HCT116 (cell line): ENCODE measurements around the gene MDFIC. TPM values are rescaled to one million over a fixed set of nuclear protein-coding genes. Genes with fewer than 3 reads are reported as not detected.

Source experiments
- ATAC-seq: fragments of 200-7000 bp; cut with Tn5 transposase; 2 replicates; pipeline ENCODE4 v1.9.1; 2020; ENCODE audit warnings: mild to moderate bottlenecking, moderate library complexity
- Bru-seq: library from RNA; stranded (reverse); fragments of 400-500 nt; gene quantifications from one replicate; lab custom pipeline; 2021; lab: Mats Ljungman, UMichigan
- BruChase-seq, 2 experiments: library from RNA; stranded (reverse); fragments of 400-500 nt; gene quantifications; one replicate each; lab custom pipeline; 2021; lab: Mats Ljungman, UMichigan
- BruUV-seq: library from RNA; stranded (reverse); fragments of 400-500 nt; replicated peaks from 2 replicates; lab custom pipeline; 2021; lab: Mats Ljungman, UMichigan
- CTCF ChIA-PET: fragments of 300-600 bp; sonication (Branson Sonifier 250); formaldehyde crosslinking; loops from one replicate; lab custom pipeline; 2021; ENCODE audit warnings: antibody characterized with exemption; lab: Charles Lee
- POLR2A ChIA-PET: fragments of 300-600, 350-600 bp; sonication (Branson Sonifier 250); formaldehyde crosslinking; loops from one replicate; lab custom pipeline; 2021; ENCODE audit warnings: antibody characterized with exemption; lab: Charles Lee
- RAD21 ChIA-PET, 2 experiments: fragments of 300-600 bp; sonication (Branson Sonifier 250); formaldehyde crosslinking; loops; one replicate each; lab custom pipeline; 2023; ENCODE audit warnings: low total read pairs in 2 of 2; ENCODE audit not compliant: uncharacterized antibody in 2 of 2, unreplicated experiment in 2 of 2, low non-redundant PET in 1 of 2; lab: Charles Lee
- DNase-seq: peaks from one replicate; pipeline ENCODE4 v3.0.0-alpha.2; 2010; ENCODE audit warnings: low read depth, low spot score
- H2AFZ ChIP-seq: fragments of 200-600 bp; shearing (Covaris generic), sonication (generic); 2 replicates; pipeline ENCODE4 v1.6.1; 2017; ENCODE audit warnings: low read depth, mixed run types, mixed read lengths, antibody characterized with exemption, low read length; ENCODE audit not compliant: poor library complexity, severe bottlenecking
- H3K27ac ChIP-seq: 2 replicates; pipeline ENCODE4 v1.5.1; 2012; ENCODE audit warnings: low read depth, low read length
- H3K27me3 ChIP-seq: fragments of 200-600 bp; sonication (generic); 2 replicates; pipeline ENCODE4 v1.6.1; 2016; ENCODE audit warnings: mixed run types, low read length, mixed read lengths; ENCODE audit not compliant: insufficient read depth
- H3K36me3 ChIP-seq, 2 experiments: fragments of 200-500 bp in 1 of 2; fragments of 200-600 bp in 1 of 2; sonication (Bioruptor generic) in 1 of 2; sonication (generic) in 1 of 2; 2 replicates each; pipeline versions ENCODE4 v1.5.1 to v1.6.1; 2014 to 2016; ENCODE audit warnings: low read length in 2 of 2, inconsistent platforms in 1 of 2, mixed read lengths in 1 of 2, mixed run types in 1 of 2; ENCODE audit not compliant: insufficient read depth in 2 of 2, control insufficient read depth in 1 of 2
- H3K4me1 ChIP-seq, 2 experiments: fragments of 200-600 bp in 1 of 2; sonication (generic) in 1 of 2; 2 replicates each; pipeline versions ENCODE4 v1.5.1 to v1.6.1; 2012 to 2017; ENCODE audit warnings: low read length in 2 of 2, inconsistent platforms in 1 of 2, mild to moderate bottlenecking in 1 of 2, mixed read lengths in 1 of 2, mixed run types in 1 of 2, moderate library complexity in 1 of 2; ENCODE audit not compliant: insufficient read depth in 2 of 2, control insufficient read depth in 1 of 2
- H3K4me2 ChIP-seq: fragments of 200-600 bp; sonication (generic); 2 replicates; pipeline ENCODE4 v1.6.1; 2017; ENCODE audit warnings: mixed run types, low read length, mixed read lengths
- H3K4me3 ChIP-seq, 2 experiments: fragments of 200-600 bp in 1 of 2; sonication (generic) in 1 of 2; replicated peaks in 1 of 2; 2 replicates each; pipeline ENCODE4 v1.5.1; 2011 to 2016; ENCODE audit warnings: low read length in 2 of 2, control low read depth in 1 of 2, low read depth in 1 of 2, mild to moderate bottlenecking in 1 of 2, mixed read lengths in 1 of 2, mixed run types in 1 of 2
- H3K79me2 ChIP-seq: fragments of 200-600 bp; sonication (generic); 2 replicates; pipeline ENCODE4 v1.6.1; 2017; ENCODE audit warnings: mild to moderate bottlenecking, mixed run types, low read length, moderate library complexity, mixed read lengths; ENCODE audit not compliant: insufficient read depth
- H3K9ac ChIP-seq: fragments of 200-600 bp; sonication (generic); 2 replicates; pipeline ENCODE4 v1.6.1; 2016; ENCODE audit warnings: low read length, mixed read lengths
- H3K9me2 ChIP-seq: fragments of 200-600 bp; sonication (generic), shearing (Covaris generic); 2 replicates; pipeline ENCODE4 v1.6.1; 2017; ENCODE audit warnings: mixed run types, mild to moderate bottlenecking, moderate library complexity; ENCODE audit not compliant: insufficient read depth
- H3K9me3 ChIP-seq, 2 experiments: fragments of 200-500 bp in 1 of 2; fragments of 200-600 bp in 1 of 2; sonication (Bioruptor generic) in 1 of 2; sonication (generic) in 1 of 2; 2 replicates each; pipeline ENCODE4 v1.6.1; 2014 to 2017; ENCODE audit warnings: low read length in 2 of 2, mixed read lengths in 2 of 2, inconsistent platforms in 1 of 2, low read depth in 1 of 2, mild to moderate bottlenecking in 1 of 2, mixed run types in 1 of 2, moderate library complexity in 1 of 2; ENCODE audit not compliant: control insufficient read depth in 1 of 2, insufficient read depth in 1 of 2
- H4K20me1 ChIP-seq: fragments of 200-600 bp; sonication (generic), shearing (Covaris generic); 2 replicates; pipeline ENCODE4 v1.6.1; 2017; ENCODE audit warnings: mixed run types, mild to moderate bottlenecking, moderate library complexity; ENCODE audit not compliant: insufficient read depth
- EGR1 ChIP-seq: IDR thresholded peaks from 2 replicates; pipeline ENCODE4 v1.6.1; 2012; ENCODE audit warnings: low read depth
- FOSL1 ChIP-seq: IDR thresholded peaks from 2 replicates; pipeline ENCODE4 v1.6.1; 2012; ENCODE audit warnings: low read depth
- JUND ChIP-seq: IDR thresholded peaks from 2 replicates; pipeline ENCODE4 v1.6.1; 2012
- POLR2A ChIP-seq: IDR thresholded peaks from 2 replicates; pipeline ENCODE4 v1.7.0; 2011; ENCODE audit warnings: borderline replicate concordance; ENCODE audit not compliant: insufficient read depth, insufficient read length; ENCODE audit errors: extremely low read depth
- SIN3A ChIP-seq: IDR thresholded peaks from 2 replicates; pipeline ENCODE4 v1.6.1; 2012; ENCODE audit warnings: low read depth
- SRF ChIP-seq: IDR thresholded peaks from 2 replicates; pipeline ENCODE4 v1.6.1; 2012; ENCODE audit warnings: low read depth
- ZFX ChIP-seq: fragments of 450-650 bp; IDR thresholded peaks from 2 replicates; pipeline ENCODE4 v1.6.1; 2017
- intact Hi-C: fragments of 100-400 bp; cut with micrococcal nuclease; formaldehyde crosslinking; loops from 2 replicates; pipeline ENCODE4 v1.10.0; 2022
- long read RNA-seq: library from polyadenylated mRNA; unstranded; transcript quantifications from one replicate; pipeline ENCODE4 v2.0.0, GENCODE V29; 2021; ENCODE audit not compliant: unreplicated experiment
- polyA plus RNA-seq: library from polyadenylated mRNA; unstranded; fragments of >200 nt; gene quantifications from 2 replicates; pipeline ENCODE4 v1.2.1, GENCODE V29; 2012; ENCODE audit warnings: missing spikeins
- total RNA-seq: library from RNA; stranded (reverse); gene quantifications from one replicate; pipeline ENCODE4 v1.2.1, GENCODE V29; 2021; ENCODE audit not compliant: unreplicated experiment
- TF ChIP-seq, protein P1 (sequence below): IDR thresholded peaks from 2 replicates; pipeline ENCODE4 v1.6.1; 2012
- TF ChIP-seq, protein P2 (sequence below): IDR thresholded peaks from 2 replicates; pipeline ENCODE4 v1.6.1; 2011; ENCODE audit warnings: mild to moderate bottlenecking, low read length, moderate library complexity; ENCODE audit not compliant: insufficient replicate concordance; ENCODE audit errors: extremely low read depth
- TF ChIP-seq, protein P3 (sequence below), 3 experiments: fragments of 200-600 bp in 1 of 3; sonication (generic) in 1 of 3; IDR thresholded peaks in 2 of 3; conservative IDR thresholded peaks in 1 of 3; 2 replicates each; pipeline ENCODE4 v1.5.1; 2012 to 2017; ENCODE audit warnings: low read depth in 2 of 3, low read length in 2 of 3, antibody characterized with exemption in 1 of 3, borderline replicate concordance in 1 of 3, control low read depth in 1 of 3, mild to moderate bottlenecking in 1 of 3, mixed read lengths in 1 of 3, mixed run types in 1 of 3, moderate library complexity in 1 of 3; ENCODE audit not compliant: insufficient read depth in 1 of 3

Gene MDFIC, protein sequence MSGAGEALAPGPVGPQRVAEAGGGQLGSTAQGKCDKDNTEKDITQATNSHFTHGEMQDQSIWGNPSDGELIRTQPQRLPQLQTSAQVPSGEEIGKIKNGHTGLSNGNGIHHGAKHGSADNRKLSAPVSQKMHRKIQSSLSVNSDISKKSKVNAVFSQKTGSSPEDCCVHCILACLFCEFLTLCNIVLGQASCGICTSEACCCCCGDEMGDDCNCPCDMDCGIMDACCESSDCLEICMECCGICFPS
- total RNA-seq (8.3 TPM), Bru-seq, nascent RNA (percentile 50 among the genes with signal in this experiment), BruChase-seq, experiment 1, labeled RNA remaining after a 6-hour chase (percentile 48 among the genes with signal in this experiment), BruChase-seq, experiment 2, labeled RNA remaining after a 2-hour chase (percentile 43 among the genes with signal in this experiment)
- 6.9 and 7.0 TPM in 2 replicates for polyA plus RNA-seq
- long read RNA-seq, full-length matches to known transcripts = 15 of 29 reads
- long read RNA-seq, partial matches to known transcripts = 5 of 29 reads
- long read RNA-seq, other reads (novel, unspliced or antisense) = 9 of 29 reads

DNA sequence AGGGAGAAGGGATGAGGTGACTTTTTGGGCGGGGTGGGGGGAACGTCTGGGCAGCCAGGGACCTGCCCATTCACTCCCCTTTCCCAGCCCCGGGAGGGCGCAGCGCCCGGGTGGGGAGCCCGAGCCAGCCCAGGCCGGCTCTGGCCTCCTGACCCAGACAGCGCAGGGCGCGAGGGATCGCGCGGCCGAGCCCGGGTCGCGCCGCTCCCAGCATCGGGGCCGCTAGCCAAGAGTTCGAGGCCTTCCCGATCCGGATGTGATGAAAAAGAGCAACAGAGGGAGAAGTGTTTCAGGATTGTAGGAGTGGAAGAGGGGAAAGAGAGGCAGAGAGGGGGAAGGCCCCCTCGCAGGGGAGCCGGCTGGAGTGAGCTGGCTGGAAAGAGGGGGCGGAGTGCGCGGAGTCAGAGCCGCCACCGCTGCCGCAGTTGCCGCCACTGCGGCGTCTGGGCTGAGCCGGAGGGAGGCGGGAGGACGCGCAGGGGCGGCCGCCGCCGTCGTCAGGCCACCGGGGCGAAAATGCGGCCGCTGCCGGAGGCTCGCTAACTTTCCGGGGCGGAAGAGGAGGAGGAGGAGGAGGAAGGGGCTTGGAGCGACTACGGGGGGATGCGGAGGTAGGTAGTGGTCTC is at the start of gene MDFIC:
Gene MDFIC (plus strand): TSS at position 69 of the 626 bp plus-strand sequence. CDS start 940 bp downstream, outside the sequence.
- Histone ChIP-seq H3K27ac (peak within 1 kb of the TSS; percentile 50; the same call in 1 of the 2 replicates), H2AFZ (peak within 1 kb of the TSS; percentile 79), H3K27me3 (no peaks in the 10 kb centered on the region), H3K79me2 (no peaks in the 10 kb centered on the region), H4K20me1 (no peaks in the 10 kb centered on the region), H3K9ac (peak within 1 kb of the TSS; percentile 65), H3K9me2 (no peaks in the 10 kb centered on the region), H3K4me1 (peaks cover 0 to 9% of the 10 kb centered on the region in 2 experiments; a peak in 2 of 4 replicates), H3K36me3 (no peaks in the 10 kb centered on the region), H3K4me2 (peak within 1 kb of the TSS; percentile 74), H3K9me3 (no peaks in the 10 kb centered on the region), H3K4me3 (peak within 1 kb of the TSS; percentile 52 to 61)
- ATAC-seq (peak; percentile 79), DNase-seq (no peak)
- TF ChIP-seq POLR2A (peak; percentile 22), JUND (no peak), FOSL1 (no peak), SIN3A (no peak), EGR1 (peak; percentile 47; the same call in 1 of the 2 replicates), ZFX (peak; percentile 22; the same call in 1 of the 2 replicates), SRF (no peak)
- TF ChIP-seq, protein P1, sequence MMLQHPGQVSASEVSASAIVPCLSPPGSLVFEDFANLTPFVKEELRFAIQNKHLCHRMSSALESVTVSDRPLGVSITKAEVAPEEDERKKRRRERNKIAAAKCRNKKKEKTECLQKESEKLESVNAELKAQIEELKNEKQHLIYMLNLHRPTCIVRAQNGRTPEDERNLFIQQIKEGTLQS = no peak
- TF ChIP-seq, protein P2, sequence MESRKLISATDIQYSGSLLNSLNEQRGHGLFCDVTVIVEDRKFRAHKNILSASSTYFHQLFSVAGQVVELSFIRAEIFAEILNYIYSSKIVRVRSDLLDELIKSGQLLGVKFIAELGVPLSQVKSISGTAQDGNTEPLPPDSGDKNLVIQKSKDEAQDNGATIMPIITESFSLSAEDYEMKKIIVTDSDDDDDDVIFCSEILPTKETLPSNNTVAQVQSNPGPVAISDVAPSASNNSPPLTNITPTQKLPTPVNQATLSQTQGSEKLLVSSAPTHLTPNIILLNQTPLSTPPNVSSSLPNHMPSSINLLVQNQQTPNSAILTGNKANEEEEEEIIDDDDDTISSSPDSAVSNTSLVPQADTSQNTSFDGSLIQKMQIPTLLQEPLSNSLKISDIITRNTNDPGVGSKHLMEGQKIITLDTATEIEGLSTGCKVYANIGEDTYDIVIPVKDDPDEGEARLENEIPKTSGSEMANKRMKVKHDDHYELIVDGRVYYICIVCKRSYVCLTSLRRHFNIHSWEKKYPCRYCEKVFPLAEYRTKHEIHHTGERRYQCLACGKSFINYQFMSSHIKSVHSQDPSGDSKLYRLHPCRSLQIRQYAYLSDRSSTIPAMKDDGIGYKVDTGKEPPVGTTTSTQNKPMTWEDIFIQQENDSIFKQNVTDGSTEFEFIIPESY = no peak
- TF ChIP-seq, protein P3, sequence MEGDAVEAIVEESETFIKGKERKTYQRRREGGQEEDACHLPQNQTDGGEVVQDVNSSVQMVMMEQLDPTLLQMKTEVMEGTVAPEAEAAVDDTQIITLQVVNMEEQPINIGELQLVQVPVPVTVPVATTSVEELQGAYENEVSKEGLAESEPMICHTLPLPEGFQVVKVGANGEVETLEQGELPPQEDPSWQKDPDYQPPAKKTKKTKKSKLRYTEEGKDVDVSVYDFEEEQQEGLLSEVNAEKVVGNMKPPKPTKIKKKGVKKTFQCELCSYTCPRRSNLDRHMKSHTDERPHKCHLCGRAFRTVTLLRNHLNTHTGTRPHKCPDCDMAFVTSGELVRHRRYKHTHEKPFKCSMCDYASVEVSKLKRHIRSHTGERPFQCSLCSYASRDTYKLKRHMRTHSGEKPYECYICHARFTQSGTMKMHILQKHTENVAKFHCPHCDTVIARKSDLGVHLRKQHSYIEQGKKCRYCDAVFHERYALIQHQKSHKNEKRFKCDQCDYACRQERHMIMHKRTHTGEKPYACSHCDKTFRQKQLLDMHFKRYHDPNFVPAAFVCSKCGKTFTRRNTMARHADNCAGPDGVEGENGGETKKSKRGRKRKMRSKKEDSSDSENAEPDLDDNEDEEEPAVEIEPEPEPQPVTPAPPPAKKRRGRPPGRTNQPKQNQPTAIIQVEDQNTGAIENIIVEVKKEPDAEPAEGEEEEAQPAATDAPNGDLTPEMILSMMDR (IDR thresholded peaks at IDR 0.05 in 2 of 3, conservative IDR thresholded peaks at IDR 0.05 in 1 of 3; ENCODE audit: borderline replicate concordance in 1 of 3, insufficient read depth in 1 of 3, low read depth in 2 of 3, low read length in 2 of 3) = no peak
- POLR2A ChIA-PET = no interaction called here
- intact Hi-C loops = no loop called here
- RAD21 ChIA-PET = no interaction called here
- CTCF ChIA-PET = no interaction called here
- no TSS peak for BruUV-seq
